ENCODE data around the gene ALDOC.

The ALDOC gene

GRCh38 chr17:28530250-28530649 lies 46.4 kb downstream of the ALDOC start:
- DNase-seq: no peak

GRCh38 chr17:28529013-28529400 lies 47.7 kb downstream of the ALDOC start:
- DNase-seq: no peak

DNA sequence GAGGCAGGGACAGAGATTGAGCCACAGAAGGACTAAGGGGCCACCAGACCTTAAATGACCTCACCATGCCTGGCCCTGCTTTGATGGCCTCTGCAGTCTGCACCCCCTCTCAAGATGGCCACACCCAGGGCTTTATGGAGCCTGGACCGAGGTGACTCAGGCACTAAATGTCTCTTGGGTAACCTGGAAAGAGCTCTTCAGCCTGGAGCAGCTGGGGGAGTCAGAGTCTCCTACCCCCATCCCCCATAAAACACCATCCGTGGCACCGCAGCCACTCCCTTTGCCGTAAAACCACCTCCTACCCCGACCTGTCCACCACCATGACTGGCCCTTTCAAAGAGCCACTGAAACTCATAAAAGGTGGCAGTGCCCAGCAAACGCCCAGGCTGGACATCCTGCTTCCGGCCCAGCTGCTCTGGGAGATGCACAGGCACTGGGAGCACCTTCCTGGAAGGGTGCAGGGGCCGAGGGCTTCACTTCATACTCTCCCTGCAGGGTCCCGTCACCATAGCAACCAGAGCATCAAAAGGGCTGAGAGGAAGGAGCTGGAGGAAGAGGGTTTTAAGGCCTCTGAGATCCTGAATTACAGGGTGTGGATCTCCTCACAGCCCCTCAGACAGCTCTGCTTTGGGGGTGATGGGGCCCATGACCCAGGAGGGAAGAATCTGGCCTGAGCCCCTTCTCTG lies 48.2 kb downstream of the ALDOC start:
- no peak for DNase-seq

GRCh38 chr17:28527859-28528258 lies 48.8 kb downstream of the ALDOC start:
- no peak for DNase-seq

- no peak for DNase-seq
Observed at GRCh38 chr17:28527181-28527681, 49.5 kb downstream of the ALDOC start.

GRCh38 chr17:28526381-28526780 lies 50.3 kb downstream of the ALDOC start:
- DNase-seq: no peak

- no peak for DNase-seq
Observed at GRCh38 chr17:28524476-28525424, 51.9 kb downstream of the ALDOC start.

- no peak for DNase-seq
Observed at GRCh38 chr17:28523876-28524275, 52.8 kb downstream of the ALDOC start.

GRCh38 chr17:28523186-28523585 lies 53.5 kb downstream of the ALDOC start:
- DNase-seq: no peak

All from NCI-H345 (cell line).